ENCODE data around the gene EFCAB5. TPM values are rescaled to one million over a fixed set of nuclear protein-coding genes. Genes with fewer than 3 reads are reported as not detected.
"Not testable (repeated sequence)": the region's sequence is repeated elsewhere in the genome, so short reads cannot be mapped to it uniquely, and the experiment has no call there.

The EFCAB5 gene
- total RNA-seq, 2 experiments from 2014 or later: 0.25 to 0.53 TPM

GRCh38 chr17:29930409-29931010, 10.9 kb upstream of the EFCAB5 start:
- no peak overlapping the region for H3K27ac Mint-ChIP-seq
- peaks cover 18% of the 10 kb centered on the region for H3K4me1 ChIP-seq (ENCODE audit: insufficient read depth, low read length)
- peaks cover 14% of the 10 kb centered on the region for H3K36me3 Mint-ChIP-seq (ENCODE audit: low read depth)
- intact Hi-C loops (cut with DNase I, micrococcal nuclease): loop anchor here (1.0 to 10.0 kb wide), 11 partner anchors 66 to 538 kb away; partner anchors contain the start of genes CPD (in 1 of the 2), GIT1 (in 1 of the 2) and TAOK1 (in 1 of the 2)
- CTCF ChIA-PET: interaction anchor here (0.5 to 3.4 kb wide), 35 partner anchors 10 to 546 kb away, joined by 3 to 148 read pairs (median 4); partner anchors contain the start of genes EFCAB5 and GOSR1
- H3K4me3 Mint-ChIP-seq: no peak overlapping the region
- H3K9me3 Mint-ChIP-seq: no peaks in the 10 kb centered on the region
- DNase-seq (peak in 1 of 14 experiments; percentile 4), ATAC-seq (ENCODE audit: poor library complexity) (peak; percentile 24)
- peak overlapping the region; percentile 92 for H3K4me3 ChIP-seq (ENCODE audit: low read length)
- POLR2A ChIA-PET: interaction anchor here (0.6 to 3.0 kb wide), 32 partner anchors 9 to 636 kb away, joined by 3 to 123 read pairs (median 4); partner anchors contain the start of genes ANKRD13B, CPD and NUFIP2
- no peak for TF ChIP-seq CTCF (IDR thresholded peaks at IDR 0.05)
- no peaks in the 10 kb centered on the region for H3K36me3 ChIP-seq (ENCODE audit: insufficient read depth, low read length)
- peaks cover 31% of the 10 kb centered on the region for H3K4me1 Mint-ChIP-seq (ENCODE audit: low read depth)
- no peaks in the 10 kb centered on the region for H3K27me3 ChIP-seq (ENCODE audit: control insufficient read depth in 1 of 2, insufficient read depth in 2 of 2, low read length in 2 of 2)
- no peaks in the 10 kb centered on the region for H3K9me3 ChIP-seq (ENCODE audit: control insufficient read depth in 1 of 2, insufficient read depth in 1 of 2, low read length in 2 of 2)
- peak overlapping the region; percentile 18 to 97 for H3K27ac ChIP-seq (ENCODE audit: low read depth in 1 of 2, low read length in 2 of 2)
- no peaks in the 10 kb centered on the region for H3K27me3 Mint-ChIP-seq

- Mint-ChIP-seq H3K36me3 (ENCODE audit: low read depth) (peaks cover 14% of the 10 kb centered on the region), H3K4me1 (ENCODE audit: low read depth) (peaks cover 30% of the 10 kb centered on the region), H3K9me3 (no peaks in the 10 kb centered on the region), H3K27ac (no peak overlapping the region), H3K27me3 (no peaks in the 10 kb centered on the region), H3K4me3 (no peak overlapping the region)
- peak; percentile 42 to 90 (median 58) for DNase-seq
- CTCF ChIA-PET: interaction anchor here (0.5 to 3.4 kb wide), 48 partner anchors 9 to 882 kb away, joined by 3 to 148 read pairs (median 4); partner anchors contain the start of genes EFCAB5 and GOSR1
- TF ChIP-seq CTCF (IDR thresholded peaks at IDR 0.05): peak; percentile 87
- Histone ChIP-seq H3K4me1 (ENCODE audit: insufficient read depth, low read length) (peaks cover 18% of the 10 kb centered on the region), H3K4me3 (ENCODE audit: low read length) (peak overlapping the region; percentile 92), H3K27ac (ENCODE audit: low read depth in 1 of 2, low read length in 2 of 2) (no peak overlapping the region), H3K36me3 (ENCODE audit: insufficient read depth, low read length) (no peaks in the 10 kb centered on the region), H3K9me3 (ENCODE audit: control insufficient read depth in 1 of 2, insufficient read depth in 1 of 2, low read length in 2 of 2) (no peaks in the 10 kb centered on the region), H3K27me3 (ENCODE audit: control insufficient read depth in 1 of 2, insufficient read depth in 2 of 2, low read length in 2 of 2) (no peaks in the 10 kb centered on the region)
- ATAC-seq (ENCODE audit: poor library complexity): peak; percentile 68
- POLR2A ChIA-PET: interaction anchor here (0.5 to 3.0 kb wide), 27 partner anchors 9 to 1926 kb away, joined by 3 to 123 read pairs (median 5); partner anchors contain the start of genes ABHD15, NUFIP2 and TAOK1
- intact Hi-C loops (cut with DNase I, micrococcal nuclease): loop anchor here (1.0 to 10.0 kb wide), 11 partner anchors 67 to 539 kb away; partner anchors contain the start of genes CPD (in 1 of the 2), GIT1 (in 1 of the 2) and TAOK1 (in 1 of the 2)
These were observed 10.1 kb upstream of the EFCAB5 start for GRCh38 chr17:29931231-29931932.

DNA sequence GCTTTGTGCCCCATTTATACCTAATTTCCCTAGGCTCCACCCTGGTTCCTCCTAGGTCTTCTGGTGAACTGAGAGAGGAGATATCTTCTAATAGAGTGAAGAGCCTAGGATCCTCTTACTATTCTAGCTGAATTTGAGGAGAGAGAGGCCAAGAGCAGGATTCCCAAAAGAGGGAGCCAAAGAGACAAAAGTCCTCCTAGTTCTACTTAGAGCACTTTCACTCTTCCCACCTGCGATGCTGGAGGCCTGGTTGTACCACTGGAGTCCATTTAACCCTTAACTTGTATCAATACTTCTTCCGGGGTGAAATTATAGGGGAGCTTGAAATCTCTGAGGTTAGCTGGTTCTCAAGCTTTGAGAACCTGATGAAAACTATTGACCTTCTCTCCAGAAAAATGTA, 8.1 kb upstream of the EFCAB5 start:
- CTCF ChIA-PET: interaction anchor here (1.5 kb wide), 1 partner anchor 126 kb away, joined by 9 read pairs; no protein-coding TSS in a partner anchor
- Mint-ChIP-seq H3K4me3 (no peak overlapping the region), H3K27ac (no peak overlapping the region), H3K36me3 (ENCODE audit: low read depth) (peaks cover 10% of the 10 kb centered on the region), H3K9me3 (no peaks in the 10 kb centered on the region), H3K4me1 (ENCODE audit: low read depth) (peaks cover 12% of the 10 kb centered on the region), H3K27me3 (no peaks in the 10 kb centered on the region)
- DNase-seq (no peak), ATAC-seq (ENCODE audit: poor library complexity) (no peak)
- Histone ChIP-seq H3K27me3 (ENCODE audit: control insufficient read depth in 1 of 2, insufficient read depth in 2 of 2, low read length in 2 of 2) (no peaks in the 10 kb centered on the region), H3K4me3 (ENCODE audit: low read length) (no peak overlapping the region), H3K27ac (ENCODE audit: low read depth in 1 of 2, low read length in 2 of 2) (no peak overlapping the region), H3K9me3 (ENCODE audit: control insufficient read depth in 1 of 2, insufficient read depth in 1 of 2, low read length in 2 of 2) (no peaks in the 10 kb centered on the region), H3K4me1 (ENCODE audit: insufficient read depth, low read length) (peaks cover 18% of the 10 kb centered on the region), H3K36me3 (ENCODE audit: insufficient read depth, low read length) (no peaks in the 10 kb centered on the region)
- no peak for TF ChIP-seq CTCF (IDR thresholded peaks at IDR 0.05)
- POLR2A ChIA-PET: no interaction called here
- intact Hi-C loops (cut with DNase I, micrococcal nuclease): loop anchor here (1.0 to 10.0 kb wide), 9 partner anchors 66 to 541 kb away; partner anchors contain the start of genes CPD (in 1 of the 2) and TAOK1 (in 1 of the 2)

DNA sequence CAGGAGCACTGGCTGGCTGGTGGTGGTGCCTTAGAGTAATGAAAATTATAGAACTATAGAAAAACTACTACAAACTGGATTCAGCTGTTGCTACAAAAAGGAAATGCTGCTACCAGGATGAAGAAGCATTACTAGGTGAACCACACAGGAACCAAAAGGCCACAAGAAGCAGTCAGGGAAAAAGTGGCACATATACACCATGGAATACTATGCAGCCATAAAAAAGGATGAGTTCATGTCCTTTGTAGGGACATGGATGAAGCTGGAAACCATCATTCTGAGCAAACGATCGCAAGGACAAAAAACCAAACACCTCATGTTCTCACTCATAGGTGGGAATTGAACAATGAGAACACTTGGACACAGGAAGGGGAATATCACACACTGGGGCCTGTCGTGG, 5.5 kb upstream of the EFCAB5 start:
- H3K27ac Mint-ChIP-seq; DNase-seq; H3K36me3 Mint-ChIP-seq (ENCODE audit: low read depth); POLR2A ChIA-PET; H3K27me3 Mint-ChIP-seq; H3K4me1 Mint-ChIP-seq (ENCODE audit: low read depth); H3K4me1 ChIP-seq (ENCODE audit: insufficient read depth, low read length); ATAC-seq (ENCODE audit: poor library complexity); H3K27ac ChIP-seq (ENCODE audit: low read depth in 1 of 2, low read length in 2 of 2); H3K9me3 ChIP-seq (ENCODE audit: control insufficient read depth in 1 of 2, insufficient read depth in 1 of 2, low read length in 2 of 2); H3K4me3 ChIP-seq (ENCODE audit: low read length); H3K4me3 Mint-ChIP-seq; H3K9me3 Mint-ChIP-seq; H3K27me3 ChIP-seq (ENCODE audit: control insufficient read depth in 1 of 2, insufficient read depth in 2 of 2, low read length in 2 of 2); H3K36me3 ChIP-seq (ENCODE audit: insufficient read depth, low read length): not testable (repeated sequence)
- CTCF ChIA-PET: interaction anchor here (1.5 kb wide), 1 partner anchor 128 kb away, joined by 4 read pairs; no protein-coding TSS in a partner anchor
- intact Hi-C loops (cut with DNase I, micrococcal nuclease): loop anchor here (5.0 to 10.0 kb wide), 3 partner anchors 71 to 321 kb away; no protein-coding TSS in a partner anchor
